Measurements from ENCODE around the gene CYP2D6.
"Not testable (repeated sequence)": the region's sequence is repeated elsewhere in the genome, so short reads cannot be mapped to it uniquely, and the experiment has no call there.

CYP2D6 gene

GRCh38 chr22:42108848-42109247 lies 21.8 kb downstream of the CYP2D6 start:
- no peak overlapping the region for H3K4me3 ChIP-seq (ENCODE audit: low read depth, low read length)
- DNase-seq (ENCODE audit: low read depth) = no peak
- no peak for TF ChIP-seq CTCF (IDR thresholded peaks at IDR 0.05; ENCODE audit: low read depth, low read length, missing control alignments)

- not testable (repeated sequence) for H3K4me3 ChIP-seq (ENCODE audit: low read depth, low read length); DNase-seq (ENCODE audit: low read depth)
Observed at GRCh38 chr22:42104332-42104860, 26.2 kb downstream of the CYP2D6 start.

GRCh38 chr22:42101199-42101598 lies 29.4 kb downstream of the CYP2D6 start:
- DNase-seq (ENCODE audit: low read depth) = no peak
- no peak overlapping the region for H3K4me3 ChIP-seq (ENCODE audit: low read depth, low read length)
- no peak for TF ChIP-seq CTCF (IDR thresholded peaks at IDR 0.05; ENCODE audit: low read depth, low read length, missing control alignments)

- no peak for TF ChIP-seq CTCF (IDR thresholded peaks at IDR 0.05; ENCODE audit: low read depth, low read length, missing control alignments)
- H3K4me3 ChIP-seq (ENCODE audit: low read depth, low read length) = peak overlapping the region; percentile 59
- no peak for DNase-seq (ENCODE audit: low read depth)
Observed at GRCh38 chr22:42091455-42091782, 39.2 kb downstream of the CYP2D6 start.

- peak; percentile 98 for TF ChIP-seq CTCF (IDR thresholded peaks at IDR 0.05; ENCODE audit: low read depth, low read length, missing control alignments)
- peak within 1 kb of the TSS; percentile 86 for H3K4me3 ChIP-seq (ENCODE audit: low read depth, low read length)
- DNase-seq (ENCODE audit: low read depth) = peak; percentile 98
Observed at GRCh38 chr22:42090596-42091454, 39.8 kb downstream of the CYP2D6 start, which contains the start of gene NDUFA6. NDUFA6 (minus strand) TSS chr22:42090772; CDS start chr22:42090744, 28 bp downstream.

GRCh38 chr22:42086051-42086450 lies 44.6 kb downstream of the CYP2D6 start:
- no peak for TF ChIP-seq CTCF (IDR thresholded peaks at IDR 0.05; ENCODE audit: low read depth, low read length, missing control alignments)
- no peak overlapping the region for H3K4me3 ChIP-seq (ENCODE audit: low read depth, low read length)
- DNase-seq (ENCODE audit: low read depth) = no peak

GRCh38 chr22:42084874-42085273 lies 45.7 kb downstream of the CYP2D6 start:
- no peak for TF ChIP-seq CTCF (IDR thresholded peaks at IDR 0.05; ENCODE audit: low read depth, low read length, missing control alignments)
- no peak for DNase-seq (ENCODE audit: low read depth)
- H3K4me3 ChIP-seq (ENCODE audit: low read depth, low read length) = no peak overlapping the region
